NCI-H524 (cell line): ENCODE results near the gene HLA-E.
A peak's percentile ranks its signal among the peaks of the same experiment; 100 is the strongest.
"Not testable (repeated sequence)": the region's sequence is repeated elsewhere in the genome, so short reads cannot be mapped to it uniquely, and the experiment has no call there.

Experiments used
- DNase-seq, 2 experiments: peaks; one replicate each; lab custom pipeline; 2025; lab: John Stamatoyannopoulos, UW

Gene HLA-E

DNA sequence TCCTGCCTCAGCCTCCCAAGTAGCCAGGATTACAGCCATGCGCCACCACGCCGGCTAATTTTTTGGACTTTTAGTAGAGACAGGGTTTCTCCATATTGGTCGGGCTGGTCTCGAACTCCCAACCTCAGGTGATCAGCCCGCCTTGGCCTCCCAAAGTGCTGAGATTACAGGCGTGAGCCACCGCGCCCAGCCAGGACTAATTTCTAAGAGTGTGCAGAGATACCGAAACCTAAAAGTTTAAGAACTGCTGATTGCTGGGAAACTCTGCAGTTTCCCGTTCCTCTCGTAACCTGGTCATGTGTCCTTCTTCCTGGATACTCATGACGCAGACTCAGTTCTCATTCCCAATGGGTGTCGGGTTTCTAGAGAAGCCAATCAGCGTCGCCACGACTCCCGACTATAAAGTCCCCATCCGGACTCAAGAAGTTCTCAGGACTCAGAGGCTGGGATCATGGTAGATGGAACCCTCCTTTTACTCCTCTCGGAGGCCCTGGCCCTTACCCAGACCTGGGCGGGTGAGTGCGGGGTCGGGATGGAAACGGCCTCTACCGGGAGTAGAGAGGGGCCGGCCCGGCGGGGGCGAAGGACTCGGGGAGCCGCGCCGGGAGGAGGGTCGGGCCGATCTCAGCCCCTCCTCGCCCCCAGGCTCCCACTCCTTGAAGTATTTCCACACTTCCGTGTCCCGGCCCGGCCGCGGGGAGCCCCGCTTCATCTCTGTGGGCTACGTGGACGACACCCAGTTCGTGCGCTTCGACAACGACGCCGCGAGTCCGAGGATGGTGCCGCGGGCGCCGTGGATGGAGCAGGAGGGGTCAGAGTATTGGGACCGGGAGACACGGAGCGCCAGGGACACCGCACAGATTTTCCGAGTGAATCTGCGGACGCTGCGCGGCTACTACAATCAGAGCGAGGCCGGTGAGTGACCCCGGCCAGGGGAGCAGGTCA, at the start of gene HLA-E:
Gene HLA-E (plus strand): TSS at position 429 of the 945 bp plus-strand sequence. CDS start 23 bp downstream, at position 452.
- peak; percentile 83 to 92 for DNase-seq

DNA sequence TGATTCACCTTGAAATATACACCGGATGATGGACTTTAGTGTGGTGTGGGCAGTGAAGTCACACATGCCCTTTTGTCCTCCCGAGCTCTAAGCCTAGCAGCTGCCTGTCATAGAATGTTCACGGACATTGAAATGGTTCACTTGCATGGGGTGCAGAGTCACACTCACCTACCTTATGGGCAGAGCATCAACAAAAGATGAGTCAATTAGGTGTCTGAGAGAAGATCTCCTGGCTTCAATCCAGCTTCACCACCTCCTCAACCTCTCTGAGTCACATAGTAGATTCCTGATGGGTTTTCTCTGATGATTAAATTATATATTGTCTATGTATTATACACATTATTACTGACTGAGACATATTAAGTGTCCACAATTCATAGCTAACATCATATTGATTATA, 48.1 kb upstream of the HLA-E start:
- no peak for DNase-seq

DNA sequence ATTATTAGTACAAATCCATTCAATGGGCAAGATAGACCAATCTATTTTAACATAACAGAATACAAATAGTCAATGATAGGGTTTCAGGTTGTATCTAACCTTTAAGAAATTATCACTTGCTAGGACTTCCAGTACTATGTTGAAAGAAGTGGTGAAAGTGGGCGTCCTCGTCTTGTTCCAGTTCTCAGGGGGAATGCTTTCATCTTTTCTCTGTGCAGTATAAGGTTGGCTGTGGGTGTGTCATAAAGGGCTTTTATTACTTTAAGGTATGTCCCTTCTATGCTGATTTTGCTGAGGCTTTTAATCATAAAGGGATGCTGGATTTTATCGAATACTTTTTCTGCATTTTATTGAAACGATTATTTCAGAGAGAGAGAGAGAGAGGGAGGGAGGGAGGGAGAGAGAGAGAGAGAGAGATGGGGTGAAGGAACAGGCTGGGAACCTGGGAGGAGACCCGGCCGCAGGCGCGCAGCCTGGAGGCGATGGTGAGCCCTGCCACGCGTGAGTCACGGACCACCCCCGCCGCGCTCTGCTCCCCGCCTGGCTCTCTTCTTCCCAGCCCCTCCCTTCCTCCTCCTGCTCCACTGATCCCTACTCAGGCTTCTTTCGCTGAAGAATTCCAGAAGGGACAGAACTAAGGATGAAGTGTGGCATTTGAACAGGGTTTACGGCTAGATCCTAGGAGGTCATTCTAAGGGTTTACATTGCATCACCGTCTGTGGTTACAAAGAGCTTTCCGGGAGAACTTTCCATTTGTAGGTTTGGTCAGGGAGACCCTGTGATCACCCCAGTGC, 45.5 kb upstream of the HLA-E start:
- DNase-seq, result no peak

DNA sequence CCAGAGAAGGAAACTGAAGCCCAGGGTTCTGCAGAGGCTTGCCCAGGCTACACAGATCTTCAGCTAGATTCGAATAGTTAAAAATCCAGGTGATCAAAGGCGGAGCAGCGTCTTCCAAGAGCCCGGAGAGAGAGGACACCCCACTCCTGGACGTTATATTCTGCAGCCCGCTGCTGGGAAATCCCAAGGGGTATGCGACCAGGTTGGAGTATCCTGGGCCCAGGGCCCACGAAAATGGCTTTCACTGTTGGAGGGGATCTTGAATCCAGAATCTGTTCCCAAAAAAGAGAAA, 44.9 kb upstream of the HLA-E start:
- DNase-seq, result no peak

DNA sequence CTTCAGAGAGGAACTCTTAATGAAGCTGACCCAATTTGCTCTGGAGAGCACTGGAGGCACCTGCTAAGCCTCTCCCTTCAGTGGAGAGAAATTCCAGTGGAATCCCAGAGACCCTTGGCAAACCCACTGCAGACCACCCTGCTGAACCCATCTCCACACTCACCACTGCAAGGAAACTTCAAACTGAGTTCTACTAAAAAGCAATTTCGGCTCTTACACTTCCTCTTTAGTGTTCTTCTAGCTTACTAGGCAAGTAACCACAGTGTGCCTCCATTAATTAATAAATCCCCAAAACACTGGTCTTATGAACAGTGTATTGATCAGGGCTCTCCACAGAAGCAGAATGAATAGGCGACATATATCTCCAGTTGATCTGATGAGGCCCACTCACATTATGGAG, 43.0 kb upstream of the HLA-E start:
- DNase-seq, result no peak

DNA sequence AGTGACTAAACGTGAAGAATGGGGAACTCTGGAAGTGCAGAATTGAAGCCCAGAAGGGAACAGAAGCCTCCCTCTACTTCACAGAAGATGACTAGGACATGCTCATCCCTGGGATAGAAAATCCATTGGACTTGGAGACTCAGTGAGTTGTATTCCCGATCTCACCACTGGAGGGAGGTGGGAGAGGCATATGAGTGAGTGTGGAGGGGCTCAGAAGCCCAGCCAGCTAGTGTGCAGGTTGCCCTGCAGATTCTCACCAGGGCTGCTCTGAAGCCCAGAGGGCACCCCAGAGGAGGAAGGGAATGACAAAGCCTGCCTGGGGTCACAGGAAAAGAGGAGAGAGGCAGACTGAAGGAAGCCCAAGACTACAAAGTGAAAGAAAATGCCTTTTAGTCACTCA, 42.1 kb upstream of the HLA-E start:
- peak in 1 of 2 experiments; percentile 32 for DNase-seq

DNA sequence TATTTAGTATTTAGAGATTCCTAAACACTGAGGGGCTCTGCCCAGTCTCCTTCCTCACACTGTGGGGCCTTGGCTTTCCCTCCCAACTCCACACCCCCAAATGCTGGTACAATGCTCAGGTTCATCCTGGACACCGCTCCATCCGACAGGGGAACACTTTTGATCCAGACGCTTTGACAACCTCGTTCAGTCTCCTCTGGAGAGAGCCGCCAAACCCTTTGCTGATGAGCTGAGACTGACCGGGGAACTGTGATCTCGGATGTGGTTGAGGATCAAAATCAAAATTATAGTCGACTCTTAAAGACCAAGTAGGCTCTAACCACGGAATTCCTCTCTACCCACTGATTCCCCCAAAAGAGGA, 38.8 kb upstream of the HLA-E start:
- DNase-seq, result no peak

DNA sequence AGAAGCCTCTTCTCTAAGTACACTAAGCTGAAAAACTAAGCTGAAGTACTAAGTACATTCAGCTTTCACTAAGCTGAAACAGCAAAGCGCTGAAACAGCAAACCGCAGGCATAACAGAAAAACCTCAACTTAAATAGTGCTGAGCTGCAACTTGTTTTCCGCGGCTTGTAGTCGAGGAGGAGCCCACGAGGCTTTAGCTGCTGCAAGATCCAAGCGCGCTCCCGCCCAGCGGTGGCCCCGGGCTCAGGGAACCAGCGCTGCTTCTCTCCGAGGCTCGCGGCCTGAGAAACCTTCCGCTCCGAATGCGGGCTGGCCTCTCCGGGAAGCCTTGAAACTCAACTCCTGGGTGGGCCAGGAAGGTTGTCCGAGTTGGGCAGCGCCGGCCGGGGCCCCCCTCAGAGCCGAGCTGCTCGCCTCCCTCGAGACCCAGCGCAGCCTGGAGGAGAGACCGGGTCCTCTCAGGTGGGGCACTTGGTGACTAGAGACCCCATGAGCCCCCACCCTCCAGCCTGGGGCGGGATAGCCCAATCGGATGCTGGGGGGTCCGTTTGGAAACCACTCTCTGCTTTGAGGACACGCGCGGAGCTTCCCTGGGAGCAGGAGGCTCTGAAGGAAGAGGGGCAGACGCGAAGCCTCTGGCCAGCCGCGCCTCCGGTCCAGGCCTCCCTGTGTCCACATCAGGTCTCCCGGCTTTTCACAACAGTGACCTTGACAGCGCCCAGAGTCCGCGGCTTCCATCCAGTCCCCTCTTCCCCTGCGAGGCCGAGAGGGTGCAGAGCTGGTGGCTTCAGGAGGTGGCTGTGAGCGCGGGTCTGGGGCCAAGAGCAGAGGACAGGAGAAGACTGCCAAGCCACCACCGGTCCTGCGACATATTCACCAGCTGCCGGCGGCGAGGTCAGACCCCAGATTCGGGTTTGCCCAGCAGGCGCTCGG, 38.1 kb upstream of the HLA-E start:
- DNase-seq, result peak in 1 of 2 experiments; percentile 7

DNA sequence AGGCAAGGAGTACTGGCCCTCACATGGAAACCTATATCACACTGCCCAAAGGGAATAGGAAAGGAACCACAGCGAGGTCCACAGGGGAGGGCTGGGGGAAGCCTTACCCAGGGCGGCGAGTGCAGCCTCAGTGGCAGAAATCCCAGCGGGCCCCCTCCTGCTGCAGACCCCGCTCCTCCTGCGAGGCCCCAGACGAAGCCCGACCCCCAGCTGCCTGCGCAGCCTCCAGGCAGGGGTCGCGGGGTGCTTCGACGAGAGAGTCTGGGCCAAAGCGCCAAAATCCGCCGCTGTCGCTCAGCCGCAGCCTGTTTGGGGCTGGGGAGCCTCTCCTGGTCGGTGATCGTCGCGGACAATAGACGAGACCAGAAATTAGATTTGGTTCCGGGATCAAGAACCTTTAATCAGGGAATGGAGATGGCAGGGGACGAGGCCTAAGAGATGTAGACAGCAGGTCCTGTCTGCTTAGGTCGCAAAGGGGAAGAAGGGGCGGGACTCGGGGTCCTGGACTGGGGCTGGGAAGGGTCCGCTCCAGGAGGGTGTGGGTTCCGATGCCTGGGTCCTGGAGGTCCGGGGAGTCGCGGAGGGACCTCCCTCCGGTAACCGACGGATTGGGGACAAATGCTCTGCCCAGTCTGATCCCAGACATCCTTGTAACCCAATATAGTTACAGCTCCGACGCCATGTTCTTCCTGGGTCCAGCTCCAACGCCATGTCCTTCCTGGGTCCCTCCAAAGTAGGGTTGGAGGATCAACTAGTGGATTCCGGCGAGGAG, 36.4 kb upstream of the HLA-E start:
- no peak for DNase-seq

DNA sequence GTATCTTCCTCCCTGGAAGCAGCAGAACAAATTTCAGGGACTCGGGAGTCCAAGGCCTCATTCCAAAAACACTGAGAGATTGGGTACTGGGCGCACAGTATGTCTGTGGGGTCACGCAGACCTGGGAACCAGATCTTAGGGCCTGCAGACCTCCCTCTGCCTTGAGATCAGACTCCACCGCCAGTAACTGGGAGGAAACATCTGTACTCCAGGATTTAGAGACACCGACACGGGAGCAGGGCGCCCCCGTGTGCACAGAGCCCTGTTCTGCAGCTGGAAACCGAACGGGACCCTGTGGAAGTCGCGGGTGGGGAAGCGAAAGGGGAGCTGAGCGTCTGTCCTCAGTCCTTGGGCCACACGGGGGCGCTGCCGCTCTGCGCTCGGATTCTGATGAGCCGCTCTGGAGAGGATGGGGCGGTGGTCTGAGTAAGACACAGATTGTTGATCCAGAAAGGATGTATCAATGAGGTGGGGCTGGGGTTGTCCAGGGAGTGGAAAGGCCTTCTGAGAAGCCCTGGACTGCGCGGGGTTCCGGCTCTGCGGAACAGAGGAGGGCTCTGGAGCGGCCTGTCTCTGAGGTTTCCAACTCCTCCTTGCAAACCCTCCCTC, 35.7 kb upstream of the HLA-E start:
- DNase-seq, result peak; percentile 80 to 89

DNA sequence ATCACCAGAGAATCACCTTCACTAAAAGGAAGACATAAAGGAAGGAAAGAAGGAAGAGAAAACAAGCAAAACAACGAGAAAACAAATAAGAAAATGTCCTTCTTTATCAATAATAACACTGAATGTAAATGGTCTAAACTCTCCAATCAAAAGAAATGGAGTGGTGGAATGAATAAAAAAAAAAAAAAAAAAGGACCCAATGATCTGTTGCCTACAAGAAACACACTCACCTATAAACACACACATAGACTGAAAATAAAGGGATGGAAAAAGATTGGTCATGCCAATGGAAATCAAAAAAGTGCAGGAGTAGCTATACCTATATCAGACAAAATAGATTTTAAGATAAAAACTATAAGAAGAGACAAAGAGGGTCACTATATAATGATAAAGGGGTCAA, 30.2 kb upstream of the HLA-E start:
- no peak for DNase-seq

DNA sequence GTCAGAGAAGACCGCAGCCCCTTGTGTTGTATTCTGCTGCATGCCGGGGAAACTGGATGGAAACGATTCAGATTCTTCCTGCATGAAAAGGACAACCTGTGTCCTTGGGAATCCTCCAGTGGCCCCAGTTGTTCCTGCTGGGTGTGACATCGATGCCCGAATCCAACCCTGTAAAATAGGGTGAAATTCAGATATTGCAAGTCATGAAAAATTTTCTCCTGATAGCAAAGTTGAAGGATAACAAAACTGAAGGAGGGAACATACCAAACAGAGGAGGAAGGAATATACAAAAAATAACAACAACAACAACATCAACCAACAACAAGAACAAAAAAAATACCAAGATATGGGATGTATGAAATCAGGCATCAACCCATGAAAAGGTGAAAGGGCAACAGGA, 28.3 kb upstream of the HLA-E start:
- no peak for DNase-seq

DNA sequence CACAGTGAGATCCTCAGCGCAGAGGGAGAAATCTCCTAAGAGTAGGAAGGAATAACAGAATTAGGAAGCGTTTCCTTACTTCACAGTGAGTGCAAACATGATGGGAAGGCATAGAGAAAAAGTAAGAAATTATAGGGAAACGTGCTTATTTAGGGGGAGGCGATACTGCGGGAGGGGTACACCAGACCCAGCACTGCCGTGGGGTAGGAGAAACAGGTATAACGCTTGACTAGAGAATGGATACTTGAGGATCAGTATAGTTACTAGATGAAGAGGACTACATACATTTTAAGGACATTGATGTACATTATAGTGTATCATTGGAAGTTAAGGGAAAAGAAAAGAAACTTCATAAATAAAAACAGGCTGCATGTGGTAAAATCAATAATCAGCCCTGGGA, 26.8 kb upstream of the HLA-E start:
- no peak for DNase-seq

DNA sequence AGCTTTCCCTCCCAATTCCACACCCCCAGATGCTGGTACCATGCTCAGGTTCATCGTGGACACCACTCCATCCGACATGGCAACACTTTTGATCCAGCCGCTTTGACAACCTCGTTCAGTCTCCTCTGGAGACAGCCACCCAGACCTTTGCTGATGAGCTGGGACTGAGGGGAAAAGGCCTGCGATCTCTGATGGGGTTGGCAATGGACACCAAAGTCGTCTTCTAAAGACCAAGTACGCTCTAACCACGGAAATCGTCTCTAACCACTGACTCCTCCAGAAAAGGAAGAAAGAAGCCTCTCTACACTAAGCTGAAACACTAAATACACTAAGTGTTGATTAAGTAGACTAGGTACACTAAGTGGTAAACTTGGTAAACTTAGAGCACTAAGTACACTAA, 26.1 kb upstream of the HLA-E start:
- DNase-seq, result no peak

DNA sequence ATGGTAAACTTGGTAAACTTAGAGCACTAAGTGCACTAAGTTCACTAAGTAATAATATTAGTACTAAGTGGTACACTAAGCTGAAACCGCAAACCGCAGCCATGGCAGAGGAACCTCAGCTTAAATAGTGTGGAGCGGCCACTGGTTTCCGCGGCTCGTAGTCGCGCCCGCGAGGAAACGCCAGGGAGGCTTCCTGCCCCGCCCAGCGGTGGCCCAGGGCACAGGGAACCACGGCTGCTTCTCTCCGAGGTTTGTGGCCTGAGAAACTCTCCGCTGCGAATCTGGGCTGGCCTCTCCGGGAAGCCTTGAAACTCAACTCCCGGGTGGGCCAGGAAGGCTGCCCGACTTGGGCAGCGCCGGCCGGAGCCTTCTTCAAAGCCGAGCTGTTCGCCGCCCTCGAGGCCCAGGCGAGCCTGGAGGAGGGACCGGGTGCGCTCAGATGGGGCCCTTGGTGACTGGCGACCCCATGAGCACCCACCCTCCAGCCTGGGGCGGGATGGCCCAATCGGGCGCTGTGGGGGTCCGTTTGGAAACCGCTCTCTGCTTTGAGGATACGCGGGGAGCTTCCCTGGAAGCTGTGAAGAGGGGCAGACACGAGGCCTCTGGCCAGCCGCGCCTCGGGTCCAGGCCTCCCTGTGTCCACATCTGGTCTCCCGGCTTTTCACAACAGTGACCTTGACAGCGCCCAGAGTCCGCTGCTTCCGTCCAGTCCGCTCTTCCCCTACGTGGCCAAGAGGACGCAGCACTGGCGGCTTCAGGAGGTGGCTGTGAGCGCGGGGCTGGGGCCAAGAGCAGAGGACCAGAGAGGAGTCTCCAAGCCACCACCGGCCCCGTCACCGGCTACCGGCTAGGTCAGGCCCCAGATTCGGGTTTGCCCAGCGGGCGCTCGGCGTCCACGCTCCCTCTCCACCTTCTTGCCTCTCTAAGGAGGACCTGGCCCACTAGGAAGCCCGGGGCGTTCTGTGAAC, 25.4 kb upstream of the HLA-E start:
- DNase-seq, result no peak

DNA sequence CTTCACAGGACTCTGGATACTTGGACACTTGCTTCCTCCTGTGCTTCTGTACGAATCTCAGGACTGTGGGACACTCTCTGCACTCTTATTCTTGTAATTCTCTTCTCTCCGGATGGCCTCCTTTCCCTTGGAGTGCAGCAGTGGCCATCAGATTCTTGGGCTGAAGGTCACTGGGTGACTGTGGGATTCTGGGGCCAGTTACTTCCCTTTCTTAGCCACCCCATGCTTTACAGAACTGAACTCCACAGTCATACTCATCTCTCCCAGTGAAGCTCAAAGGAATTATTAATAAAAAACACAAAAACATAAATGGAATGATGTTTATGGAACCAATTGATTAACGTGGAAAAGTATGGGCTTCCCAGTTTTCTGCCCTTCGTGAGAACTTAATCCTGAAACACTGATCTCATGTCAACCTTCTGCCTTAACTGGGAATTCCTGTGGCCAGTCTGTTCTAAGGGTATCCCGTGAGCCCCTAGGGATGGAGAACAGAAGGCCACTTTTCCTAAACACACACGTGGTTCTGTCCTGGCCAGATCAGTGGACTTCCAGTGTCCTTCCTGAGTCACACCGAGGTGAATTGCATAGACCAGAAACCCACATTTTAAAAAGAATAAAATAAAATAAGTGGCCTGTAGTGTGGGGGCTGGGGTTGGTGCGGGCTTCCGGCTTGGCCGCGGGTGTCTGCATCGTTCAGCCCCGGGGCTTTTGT, 23.6 kb upstream of the HLA-E start:
- peak in 1 of 2 experiments; percentile 13 for DNase-seq

DNA sequence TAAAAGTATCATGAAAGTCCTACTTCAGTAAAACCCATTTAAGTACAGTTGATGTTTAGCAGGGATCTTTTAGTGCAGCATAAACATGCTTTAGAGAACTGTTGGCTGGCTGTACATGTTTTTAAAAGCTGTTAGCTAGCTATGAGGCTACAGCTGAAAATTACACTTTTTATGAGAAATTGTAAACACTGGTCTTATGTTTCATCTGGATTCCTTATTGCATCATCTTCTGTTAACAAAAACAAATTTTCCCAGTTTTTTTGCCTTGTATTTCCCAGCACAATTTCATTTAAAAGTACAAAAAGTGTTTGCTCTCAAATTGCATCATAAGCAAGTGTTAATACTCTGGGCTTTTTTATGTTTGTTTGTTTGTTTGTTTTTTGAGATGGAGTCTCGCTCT, 18.3 kb upstream of the HLA-E start:
- no peak for DNase-seq

DNA sequence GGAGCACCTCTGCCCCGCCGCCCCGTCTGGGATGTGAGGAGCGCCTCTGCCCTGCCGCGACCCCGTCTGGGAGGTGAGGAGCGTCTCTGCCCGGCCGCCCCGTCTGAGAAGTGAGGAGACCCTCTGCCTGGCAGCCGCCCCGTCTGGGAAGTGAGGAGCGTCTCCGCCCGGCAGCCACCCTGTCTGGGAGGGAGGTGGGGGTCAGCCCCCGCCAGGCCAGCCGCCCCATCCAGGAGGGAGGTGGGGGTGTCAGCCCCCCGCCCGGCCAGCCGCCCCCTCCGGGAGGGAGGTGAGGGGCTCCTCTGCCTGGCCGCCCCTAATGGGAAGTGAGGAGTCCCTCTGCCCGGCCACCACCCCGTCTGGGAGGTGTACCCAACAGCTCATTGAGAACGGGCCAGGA, 14.2 kb upstream of the HLA-E start:
- DNase-seq, result not testable (repeated sequence)

DNA sequence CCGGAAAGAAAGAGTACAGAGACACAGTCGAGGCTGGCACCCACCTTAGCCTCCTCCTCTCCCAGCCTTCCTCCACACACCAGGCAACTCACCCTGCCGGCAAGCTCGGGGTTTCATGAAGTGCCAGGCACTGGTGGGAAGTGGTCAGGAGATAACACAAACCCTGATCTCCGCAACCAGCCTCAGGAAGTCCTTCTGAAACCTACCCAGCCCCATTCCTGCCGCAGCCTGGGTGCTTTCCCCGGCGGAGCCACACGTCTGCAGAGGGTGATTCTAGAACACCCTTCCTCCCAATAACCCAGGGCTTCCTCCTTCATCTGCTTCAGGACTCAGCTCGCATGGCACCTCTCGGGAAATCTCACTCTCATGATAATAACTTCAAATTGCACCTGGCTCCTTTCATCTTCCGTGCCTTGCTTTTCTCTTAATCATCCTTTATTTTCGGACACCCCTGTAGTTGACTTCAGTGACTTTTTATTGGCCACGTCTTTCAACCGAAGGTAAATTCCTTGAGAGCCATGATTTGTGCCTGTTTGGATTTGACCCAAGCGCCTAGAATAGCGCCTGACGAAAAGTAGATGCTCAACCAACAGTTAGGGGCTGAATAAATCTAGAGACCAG, 8.7 kb upstream of the HLA-E start:
- no peak for DNase-seq
